Measurements from ENCODE around the gene MED12L.

The MED12L gene

DNA sequence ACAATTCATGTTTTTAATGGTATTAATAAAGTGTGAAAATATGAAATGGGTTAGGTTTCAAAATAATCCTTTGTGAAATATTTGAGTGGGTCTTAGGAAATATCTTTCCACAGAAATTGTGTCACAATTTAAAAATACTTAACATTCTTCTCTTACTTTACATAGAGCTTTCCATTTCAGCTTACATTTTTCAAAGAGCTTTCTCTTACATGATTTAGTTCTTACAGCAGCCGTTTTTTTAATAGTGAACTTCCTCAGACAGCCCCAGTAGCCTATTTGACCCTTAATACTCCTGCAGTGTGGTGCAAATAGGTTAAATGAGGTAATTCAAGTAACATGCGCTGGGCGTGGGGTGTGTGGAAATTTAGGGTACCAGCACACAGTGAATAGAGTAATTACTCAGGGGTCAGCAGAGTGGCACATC, 277.3 kb downstream of the MED12L start:
- ChIA-PET POLR2A (no interaction called here), CTCF (interaction anchor here (1.5 to 2.5 kb wide), 2 partner anchors 9 to 16 kb away, joined by 5 to 10 read pairs; no protein-coding TSS in a partner anchor)
- DNase-seq (ENCODE audit: extremely low spot score): no peak
- TF ChIP-seq, protein P1, sequence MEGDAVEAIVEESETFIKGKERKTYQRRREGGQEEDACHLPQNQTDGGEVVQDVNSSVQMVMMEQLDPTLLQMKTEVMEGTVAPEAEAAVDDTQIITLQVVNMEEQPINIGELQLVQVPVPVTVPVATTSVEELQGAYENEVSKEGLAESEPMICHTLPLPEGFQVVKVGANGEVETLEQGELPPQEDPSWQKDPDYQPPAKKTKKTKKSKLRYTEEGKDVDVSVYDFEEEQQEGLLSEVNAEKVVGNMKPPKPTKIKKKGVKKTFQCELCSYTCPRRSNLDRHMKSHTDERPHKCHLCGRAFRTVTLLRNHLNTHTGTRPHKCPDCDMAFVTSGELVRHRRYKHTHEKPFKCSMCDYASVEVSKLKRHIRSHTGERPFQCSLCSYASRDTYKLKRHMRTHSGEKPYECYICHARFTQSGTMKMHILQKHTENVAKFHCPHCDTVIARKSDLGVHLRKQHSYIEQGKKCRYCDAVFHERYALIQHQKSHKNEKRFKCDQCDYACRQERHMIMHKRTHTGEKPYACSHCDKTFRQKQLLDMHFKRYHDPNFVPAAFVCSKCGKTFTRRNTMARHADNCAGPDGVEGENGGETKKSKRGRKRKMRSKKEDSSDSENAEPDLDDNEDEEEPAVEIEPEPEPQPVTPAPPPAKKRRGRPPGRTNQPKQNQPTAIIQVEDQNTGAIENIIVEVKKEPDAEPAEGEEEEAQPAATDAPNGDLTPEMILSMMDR (IDR thresholded peaks at IDR 0.05; ENCODE audit: control extremely low read depth, extremely low read depth, low read depth, missing control alignments): no peak

DNA sequence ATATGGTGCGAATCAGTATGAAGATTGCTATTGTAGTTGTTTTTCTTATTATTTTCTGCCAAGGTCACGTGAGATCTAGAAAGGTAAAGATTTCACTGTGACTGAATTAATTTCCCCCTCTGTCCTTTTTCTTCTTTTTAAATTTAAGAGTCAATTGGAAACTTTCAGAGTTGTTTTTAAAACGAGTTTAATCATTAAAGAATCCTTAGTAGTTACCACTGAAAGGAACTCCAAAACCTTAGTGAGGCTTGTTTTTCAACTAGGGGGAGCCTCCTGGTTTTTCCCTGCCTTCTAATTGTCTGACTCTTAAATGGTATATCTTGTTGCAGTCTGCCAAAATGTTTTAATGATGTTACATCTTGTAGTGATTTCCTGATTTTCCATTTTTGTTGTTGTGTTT, 281.5 kb downstream of the MED12L start:
- no peak for DNase-seq (ENCODE audit: extremely low spot score)
- POLR2A ChIA-PET: no interaction called here
- CTCF ChIA-PET: interaction anchor here (1.2 to 2.2 kb wide), 4 partner anchors 8 to 27 kb away, joined by 3 to 8 read pairs (median 6); no protein-coding TSS in a partner anchor
- TF ChIP-seq, protein P1 (IDR thresholded peaks at IDR 0.05; ENCODE audit: control extremely low read depth, extremely low read depth, low read depth, missing control alignments): no peak

DNA sequence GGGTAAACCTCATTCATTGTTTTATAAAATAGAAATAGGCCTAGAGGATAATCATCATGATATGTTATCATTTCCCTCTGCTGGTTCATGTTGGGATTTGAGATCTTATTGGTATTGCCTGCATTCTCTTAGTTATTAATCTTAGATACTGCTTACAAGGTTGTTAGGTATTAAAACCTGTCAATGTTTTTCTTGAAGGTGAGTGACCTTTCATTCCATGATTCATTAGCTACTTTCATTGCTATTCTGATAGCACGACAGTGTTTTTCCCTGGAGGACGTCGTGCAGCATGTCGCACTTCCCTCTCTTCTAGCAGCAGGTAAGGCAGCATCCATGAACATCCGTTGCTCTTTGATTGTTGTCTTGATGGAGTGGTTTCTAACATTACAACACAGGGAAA, 282.0 kb downstream of the MED12L start:
- CTCF ChIA-PET: interaction anchor here (1.2 to 2.2 kb wide), 5 partner anchors 9 to 28 kb away, joined by 3 to 8 read pairs (median 5); no protein-coding TSS in a partner anchor
- TF ChIP-seq, protein P1 (IDR thresholded peaks at IDR 0.05; ENCODE audit: control extremely low read depth, extremely low read depth, low read depth, missing control alignments): no peak
- POLR2A ChIA-PET: no interaction called here
- DNase-seq (ENCODE audit: extremely low spot score): no peak

DNA sequence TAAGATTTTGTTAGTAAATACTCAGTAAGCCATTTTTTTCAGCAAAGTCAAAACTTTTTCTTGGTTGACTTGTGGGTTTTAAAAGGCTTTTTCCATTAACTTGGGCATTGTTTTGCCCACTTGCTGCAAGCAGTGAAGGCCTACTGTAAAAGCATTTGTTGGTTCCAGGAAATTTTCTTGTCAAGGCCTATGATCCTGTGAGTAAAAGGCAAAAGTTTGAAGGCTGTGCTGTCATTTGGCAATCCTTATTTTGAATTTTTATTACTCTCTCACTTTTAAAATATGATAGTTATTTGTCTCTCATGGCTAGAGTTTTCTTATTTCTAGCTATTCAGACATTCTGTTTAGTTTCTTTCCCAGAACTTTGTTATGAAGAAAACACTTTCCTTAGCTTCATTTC, 286.1 kb downstream of the MED12L start:
- no peak for DNase-seq (ENCODE audit: extremely low spot score)
- ChIA-PET POLR2A (no interaction called here), CTCF (interaction anchor here (1.5 to 1.8 kb wide), 3 partner anchors 7 to 14 kb away, joined by 5 to 10 read pairs (median 9); no protein-coding TSS in a partner anchor)
- TF ChIP-seq, protein P1 (IDR thresholded peaks at IDR 0.05; ENCODE audit: control extremely low read depth, extremely low read depth, low read depth, missing control alignments): no peak

DNA sequence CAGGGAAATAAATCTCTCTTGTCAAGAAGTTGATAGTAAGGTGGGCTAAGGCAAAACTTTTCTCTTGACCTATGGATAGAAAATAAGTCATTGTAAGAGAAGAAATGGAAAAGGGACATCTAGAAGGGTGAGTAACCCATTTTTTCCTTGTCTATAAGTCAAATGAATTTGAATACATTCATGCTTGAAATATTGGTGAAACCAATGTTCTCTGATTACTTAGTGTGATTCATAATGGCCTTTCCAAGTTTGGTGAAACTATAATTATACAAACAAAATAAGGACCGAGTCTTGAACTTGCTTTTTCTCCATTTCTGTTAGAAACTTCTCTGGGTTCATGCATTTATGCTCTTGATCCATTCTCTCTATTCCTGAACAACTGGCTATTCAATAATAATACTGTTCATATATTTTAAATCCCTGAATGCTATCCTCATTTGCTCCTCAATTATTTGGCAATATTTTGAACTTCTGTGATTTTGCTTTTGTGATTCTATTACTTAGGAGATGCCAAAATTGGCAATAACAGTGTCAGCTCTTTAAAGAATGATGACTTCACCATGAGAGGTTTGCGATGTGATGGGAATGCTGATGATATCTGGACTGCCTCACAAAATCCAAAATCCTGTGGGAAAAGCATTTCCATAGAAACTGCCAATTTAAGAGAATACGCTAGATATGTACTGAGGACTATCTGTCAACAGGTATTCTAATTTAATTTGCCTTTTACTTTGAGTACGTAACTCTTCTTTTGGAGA, 286.8 kb downstream of the MED12L start:
- TF ChIP-seq, protein P1 (IDR thresholded peaks at IDR 0.05; ENCODE audit: control extremely low read depth, extremely low read depth, low read depth, missing control alignments): no peak
- CTCF ChIA-PET: interaction anchor here (1.3 to 1.5 kb wide), 3 partner anchors 9 to 13 kb away, joined by 3 to 5 read pairs (median 4); partner anchors contain the start of gene P2RY12
- POLR2A ChIA-PET: no interaction called here
- no peak for DNase-seq (ENCODE audit: extremely low spot score)

DNA sequence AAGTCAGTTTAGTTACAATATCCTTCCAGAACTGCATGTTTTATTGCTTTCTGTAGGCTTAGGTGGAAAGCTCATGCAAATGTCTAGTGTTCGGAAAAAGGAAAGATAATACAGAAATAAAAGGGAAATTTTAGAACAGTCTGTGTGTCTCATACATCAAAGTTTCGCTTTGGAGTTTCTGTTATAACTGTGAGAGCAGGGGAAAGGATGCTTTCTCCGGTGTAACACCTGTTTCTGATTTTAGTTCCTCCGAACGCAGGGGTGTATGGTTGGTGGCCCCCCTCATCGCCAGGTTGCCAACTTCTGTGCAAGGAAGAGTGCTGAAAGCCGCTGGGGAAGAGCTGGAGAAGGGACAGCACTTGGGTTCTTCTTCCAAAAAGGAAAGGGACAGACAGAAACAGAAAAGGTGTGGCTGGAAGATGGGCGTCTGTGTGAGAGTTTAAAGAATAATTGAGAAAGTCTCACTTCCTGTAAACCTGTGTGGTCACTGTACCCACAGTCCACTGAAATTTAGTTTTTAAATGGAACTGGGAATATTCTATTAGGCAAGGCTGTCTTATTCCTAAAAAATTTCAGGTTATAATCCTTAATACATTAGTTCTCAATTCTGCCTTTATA, 292.4 kb downstream of the MED12L start:
- peak; percentile 26 for DNase-seq (ENCODE audit: extremely low spot score)
- TF ChIP-seq, protein P1 (IDR thresholded peaks at IDR 0.05; ENCODE audit: control extremely low read depth, extremely low read depth, low read depth, missing control alignments): no peak
- CTCF ChIA-PET: interaction anchor here (1.0 to 2.2 kb wide), 5 partner anchors 7 to 51 kb away, joined by 3 to 9 read pairs (median 4); no protein-coding TSS in a partner anchor
- POLR2A ChIA-PET: no interaction called here

Measured in GM10248 (cell line).